GM18526 (cell line): ENCODE measurements around the gene IGFBP3.

Experiments used
- POLR2A ChIP-seq: IDR thresholded peaks from 3 replicates; pipeline ENCODE4 v1.6.1; 2011; ENCODE audit not compliant: insufficient read length; ENCODE audit errors: extremely low read depth

The IGFBP3 gene

DNA sequence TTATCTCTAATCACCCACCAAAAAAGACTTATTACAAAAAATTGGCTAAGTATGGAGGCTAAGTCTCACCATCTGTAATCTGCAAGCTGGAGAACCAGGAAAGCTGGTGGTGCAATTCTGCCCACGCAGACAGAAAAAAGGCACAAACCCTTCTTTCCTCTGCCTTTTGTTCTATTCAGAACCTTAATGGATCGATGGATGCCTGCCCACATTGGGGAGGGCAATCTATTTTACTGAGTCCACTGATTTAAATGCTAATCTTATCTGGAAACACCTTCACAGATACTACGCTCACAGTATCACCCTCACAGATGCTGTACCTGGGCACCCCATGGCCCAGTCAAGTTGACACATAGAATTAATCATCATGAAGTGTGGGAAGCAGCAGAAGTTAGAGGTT, 10.2 kb downstream of the IGFBP3 start:
- no peak for TF ChIP-seq POLR2A

DNA sequence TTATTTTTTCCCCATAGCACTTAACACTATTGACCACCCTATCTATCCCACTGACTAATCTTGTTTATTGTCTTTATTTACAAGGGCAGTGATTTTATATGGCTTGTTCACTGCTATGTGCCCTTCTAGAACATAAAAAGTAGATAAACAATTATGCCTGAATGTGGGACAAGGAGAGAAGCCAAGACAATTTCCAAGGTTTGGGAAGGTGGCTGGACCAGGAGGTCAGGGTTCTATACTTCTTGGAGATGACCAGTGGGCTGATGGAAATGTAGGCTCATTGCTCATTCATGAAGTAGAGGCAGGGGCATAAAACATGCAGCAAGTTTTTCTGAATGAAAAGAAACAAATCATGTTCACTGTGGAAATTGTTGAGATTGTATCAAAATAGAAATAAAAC, 11.5 kb downstream of the IGFBP3 start:
- TF ChIP-seq POLR2A: no peak

DNA sequence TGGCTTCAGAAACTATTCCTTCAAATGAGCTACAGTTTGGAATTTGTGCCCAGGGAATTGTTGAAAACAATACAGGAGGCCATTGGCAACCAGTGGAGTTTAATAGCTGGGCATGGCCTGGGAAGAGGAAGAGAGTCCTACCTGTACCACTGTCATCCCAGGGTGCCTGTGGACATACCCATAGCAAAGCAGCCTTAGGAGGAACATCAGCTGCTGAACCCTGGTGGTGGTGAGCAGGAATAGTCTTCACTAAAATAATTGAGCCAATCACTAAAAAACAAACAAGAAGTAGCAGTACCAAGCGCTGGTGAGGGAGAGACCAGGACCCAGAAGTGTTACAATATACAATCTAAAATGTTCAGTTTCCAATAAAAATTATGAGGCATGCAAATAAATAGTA, 18.3 kb downstream of the IGFBP3 start:
- TF ChIP-seq POLR2A: no peak

GRCh38 chr7:45901566-45901965, 19.5 kb downstream of the IGFBP3 start:
- no peak for TF ChIP-seq POLR2A

DNA sequence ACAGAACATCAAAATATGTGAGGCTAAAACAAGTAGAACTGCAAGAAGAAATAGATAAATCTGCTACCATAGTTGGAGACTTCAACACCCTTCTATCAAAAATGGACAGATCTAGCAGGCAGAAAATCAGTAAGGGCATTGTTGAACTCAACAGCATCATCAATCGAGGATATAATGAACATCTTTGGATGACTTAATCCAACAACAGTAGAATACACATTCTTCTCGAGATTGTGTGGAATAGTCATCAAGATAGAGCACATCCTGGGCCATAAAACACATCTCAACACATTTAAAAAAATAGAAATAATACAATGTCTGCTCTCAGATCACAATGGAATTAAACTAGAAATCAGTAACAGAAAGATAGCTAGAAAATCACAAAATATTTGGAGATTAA, 22.9 kb downstream of the IGFBP3 start:
- TF ChIP-seq POLR2A: no peak

DNA sequence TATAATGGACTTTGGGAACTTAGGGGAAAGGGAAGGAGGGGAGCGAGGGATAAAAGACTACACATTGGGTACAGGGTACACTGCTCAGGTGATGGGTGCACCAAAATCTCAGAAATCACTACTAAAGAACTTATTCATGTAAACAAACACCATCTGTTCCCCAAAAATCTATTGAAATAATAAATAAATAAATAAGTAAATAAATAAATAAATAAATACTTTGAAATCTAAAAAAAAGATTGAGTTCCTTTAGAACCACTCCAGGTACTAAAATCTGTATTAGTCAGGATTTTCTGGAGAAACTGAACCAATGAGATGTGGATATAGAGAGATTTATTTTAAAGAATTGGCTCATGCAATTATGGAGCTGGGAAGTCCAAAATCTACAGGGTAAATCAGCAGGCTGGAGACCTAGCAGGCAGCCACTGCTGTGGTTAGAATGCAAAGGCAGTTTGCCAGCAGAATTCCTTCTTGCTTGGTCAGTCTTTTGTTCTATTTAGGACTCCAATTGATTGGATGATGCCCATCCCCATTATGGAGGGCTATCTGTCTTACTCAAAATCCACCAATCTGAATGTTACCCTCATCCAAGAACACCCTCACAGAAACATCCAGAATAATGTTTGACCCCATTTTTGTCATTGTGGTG, 23.9 kb downstream of the IGFBP3 start:
- no peak for TF ChIP-seq POLR2A

DNA sequence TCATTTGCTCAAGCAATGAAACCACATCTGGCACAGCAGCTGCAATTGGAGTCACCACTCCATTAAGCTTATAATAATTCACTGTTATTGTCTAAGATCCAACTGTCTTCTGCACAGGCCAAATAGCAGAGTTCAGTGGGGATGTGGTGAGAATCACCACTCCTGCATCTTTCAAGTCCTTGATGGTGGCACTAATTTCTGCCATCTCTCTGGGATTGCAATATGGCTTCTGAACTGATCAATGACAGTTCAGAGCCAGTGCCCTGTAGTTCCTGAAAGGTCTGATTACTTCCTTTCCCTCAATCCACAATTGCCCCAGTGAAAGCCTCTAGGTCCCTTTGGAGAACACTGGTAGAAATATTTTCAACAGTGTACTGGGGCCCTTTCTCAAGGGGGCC, 26.4 kb downstream of the IGFBP3 start:
- no peak for TF ChIP-seq POLR2A

DNA sequence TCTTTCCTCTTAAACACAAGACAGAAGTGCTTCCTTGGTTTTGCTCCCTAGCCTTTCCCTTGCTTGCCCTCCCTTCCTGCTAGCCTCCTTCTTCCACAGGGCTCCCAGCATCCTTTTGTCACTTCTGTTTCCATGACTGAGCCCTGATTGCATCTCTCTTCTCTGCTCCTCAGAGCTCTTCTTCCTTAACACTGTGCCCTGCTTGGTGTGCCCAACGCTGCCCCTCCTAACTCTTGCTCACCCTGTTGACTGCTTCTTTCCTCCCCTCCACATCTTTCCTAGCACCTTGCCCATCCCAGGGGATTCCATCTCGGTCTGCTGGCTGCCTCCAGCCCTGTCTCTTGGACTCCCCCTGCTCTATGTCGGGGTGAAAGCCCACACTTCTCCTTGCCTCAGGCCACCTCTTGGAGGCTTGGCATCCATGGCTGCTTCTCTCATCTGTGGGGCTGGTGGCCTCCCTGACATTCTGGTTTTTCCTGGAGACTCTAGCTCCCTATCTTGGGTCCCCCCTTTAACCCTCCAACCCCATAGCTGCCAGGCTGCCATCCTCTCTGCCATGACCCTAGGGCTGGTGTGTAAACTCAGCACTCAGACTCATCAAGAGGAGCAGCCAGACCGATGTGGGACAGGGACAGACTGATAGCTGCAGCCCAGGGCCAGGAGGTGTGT, 26.9 kb downstream of the IGFBP3 start:
- no peak for TF ChIP-seq POLR2A

- no peak for TF ChIP-seq POLR2A
Measured at GRCh38 chr7:45893374-45893995, 27.6 kb downstream of the IGFBP3 start.

DNA sequence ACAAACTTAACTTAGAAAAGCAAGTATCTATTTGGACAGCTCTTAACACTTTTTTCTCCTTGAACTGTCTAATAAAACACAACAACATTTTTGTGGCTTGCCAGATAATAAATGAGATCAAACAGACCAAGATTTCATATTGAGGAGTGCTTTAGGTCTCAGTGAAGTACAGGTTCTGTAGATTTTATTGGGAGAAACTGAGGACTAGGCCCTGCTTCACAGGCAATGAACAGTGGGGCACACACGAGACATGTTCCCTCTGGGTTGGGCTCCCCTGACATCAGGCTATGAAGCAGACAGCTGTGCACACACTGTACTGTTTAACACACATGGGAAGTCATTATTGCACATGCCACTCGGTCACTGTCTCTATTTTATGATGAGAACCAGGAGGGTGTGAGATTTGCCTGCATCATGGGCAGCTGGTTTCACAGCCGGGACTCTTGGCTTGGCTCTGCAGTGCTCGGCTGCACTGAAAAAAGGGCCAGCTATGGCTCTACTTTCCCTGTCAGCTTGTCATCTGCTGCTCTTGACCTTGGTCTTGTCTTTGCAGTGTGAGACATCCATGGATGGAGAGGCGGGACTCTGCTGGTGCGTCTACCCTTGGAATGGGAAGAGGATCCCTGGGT, 28.6 kb downstream of the IGFBP3 start:
- TF ChIP-seq POLR2A: no peak

GRCh38 chr7:45891462-45892402, 29.3 kb downstream of the IGFBP3 start:
- TF ChIP-seq POLR2A: no peak

GRCh38 chr7:45890902-45891461, 30.1 kb downstream of the IGFBP3 start:
- TF ChIP-seq POLR2A: no peak

GRCh38 chr7:45890125-45890901, 30.8 kb downstream of the IGFBP3 start:
- no peak for TF ChIP-seq POLR2A
